Activated CD4-positive, alpha-beta T cell treated with anti-CD3 and anti-CD28 coated beads, Interleukin-2, amount 10 ng/mL, durations not matched to agents 7 days and 5 days (primary cell): Measurements from ENCODE around the gene CDON. TPM values are rescaled to one million over a fixed set of nuclear protein-coding genes. Genes with fewer than 3 reads are reported as not detected.
"Not testable (repeated sequence)": the region's sequence is repeated elsewhere in the genome, so short reads cannot be mapped to it uniquely, and the experiment has no call there.

ENCODE experiments used
- CTCF ChIA-PET: fragments of 350-600 bp; sonication (Branson Sonifier 250); formaldehyde crosslinking; loops from one replicate; lab custom pipeline; 2021; ENCODE audit warnings: antibody characterized with exemption; lab: Charles Lee
- POLR2A ChIA-PET: fragments of 350-600 bp; sonication (Branson Sonifier 250); formaldehyde crosslinking; loops from one replicate; lab custom pipeline; 2021; ENCODE audit warnings: antibody characterized with exemption; lab: Charles Lee
- DNase-seq: peaks from one replicate; pipeline ENCODE4 v3.0.0-alpha.2; 2020
- H3K27ac Mint-ChIP-seq: one replicate; pipeline ENCODE4 v1.8.0; 2021; ENCODE audit warnings: mild to moderate bottlenecking, moderate library complexity, mixed read lengths
- H3K27me3 Mint-ChIP-seq: one replicate; pipeline ENCODE4 v1.8.0; 2021; ENCODE audit warnings: mixed read lengths
- H3K36me3 Mint-ChIP-seq: one replicate; pipeline ENCODE4 v1.8.0; 2021; ENCODE audit warnings: low read depth, mixed read lengths
- H3K4me1 Mint-ChIP-seq: one replicate; pipeline ENCODE4 v1.8.0; 2021; ENCODE audit warnings: mixed read lengths
- H3K4me3 Mint-ChIP-seq: one replicate; pipeline ENCODE4 v1.8.0; 2021; ENCODE audit warnings: mild to moderate bottlenecking, moderate library complexity, mixed read lengths
- H3K9me3 Mint-ChIP-seq: one replicate; pipeline ENCODE4 v1.8.0; 2021; ENCODE audit warnings: mixed read lengths
- total RNA-seq, 2 experiments: library from RNA; stranded (reverse); gene quantifications; one replicate each; pipeline ENCODE4 v1.2.3, GENCODE V29; 2021

CDON gene
- total RNA-seq, 2 experiments from 2014 or later, result 2.6 to 3.4 TPM

GRCh38 chr11:125995313-125995712, 67.4 kb downstream of the CDON start:
- Mint-ChIP-seq H3K27me3 (no peaks in the 10 kb centered on the region), H3K27ac (no peak overlapping the region), H3K4me3 (no peak overlapping the region), H3K36me3 (no peaks in the 10 kb centered on the region), H3K9me3 (no peaks in the 10 kb centered on the region), H3K4me1 (no peaks in the 10 kb centered on the region)
- no peak for DNase-seq
- ChIA-PET POLR2A (no interaction called here), CTCF (no interaction called here)

- H3K27ac Mint-ChIP-seq, result no peak overlapping the region
- no peak for DNase-seq
- POLR2A ChIA-PET, result no interaction called here
- no peak overlapping the region for H3K4me3 Mint-ChIP-seq
- no peaks in the 10 kb centered on the region for H3K9me3 Mint-ChIP-seq
- no peaks in the 10 kb centered on the region for H3K27me3 Mint-ChIP-seq
- CTCF ChIA-PET, result no interaction called here
- no peaks in the 10 kb centered on the region for H3K36me3 Mint-ChIP-seq
- H3K4me1 Mint-ChIP-seq, result no peaks in the 10 kb centered on the region
Observed at GRCh38 chr11:125994509-125994908, 68.2 kb downstream of the CDON start.

GRCh38 chr11:125992893-125993292, 69.8 kb downstream of the CDON start:
- Mint-ChIP-seq H3K27me3 (no peaks in the 10 kb centered on the region), H3K36me3 (no peaks in the 10 kb centered on the region), H3K4me3 (no peak overlapping the region), H3K4me1 (no peaks in the 10 kb centered on the region), H3K9me3 (no peaks in the 10 kb centered on the region), H3K27ac (no peak overlapping the region)
- no peak for DNase-seq
- ChIA-PET CTCF (no interaction called here), POLR2A (no interaction called here)

GRCh38 chr11:125990244-125990643, 72.4 kb downstream of the CDON start:
- H3K9me3 Mint-ChIP-seq, result no peaks in the 10 kb centered on the region

DNA sequence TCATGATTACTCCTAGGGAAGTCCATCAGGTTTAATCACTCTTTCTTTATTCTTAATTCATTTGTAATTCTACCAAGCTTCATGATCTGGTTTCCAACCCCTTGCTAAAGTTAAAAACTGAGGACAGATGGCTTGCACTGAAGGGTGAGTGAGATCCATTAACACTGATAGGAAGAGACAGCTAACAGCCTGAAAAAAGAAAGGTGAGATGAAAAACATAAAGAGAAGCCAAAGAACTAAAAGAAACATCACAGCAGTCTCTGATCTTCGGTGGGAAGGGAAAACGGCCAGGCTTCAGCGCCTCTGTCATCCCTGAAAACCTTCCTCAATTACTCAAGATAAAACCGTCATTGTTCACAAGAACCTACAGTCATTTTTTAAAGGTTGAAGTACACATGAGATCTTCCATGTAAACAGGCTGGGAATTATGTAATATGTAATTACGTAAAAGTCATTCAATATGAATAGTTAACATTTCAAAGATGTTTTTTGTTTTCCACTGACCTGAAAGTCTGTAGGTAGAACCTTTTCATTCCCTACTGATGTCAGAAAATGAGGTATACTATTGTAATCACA, 75.5 kb downstream of the CDON start:
- Mint-ChIP-seq H3K36me3 (no peaks in the 10 kb centered on the region), H3K9me3 (no peaks in the 10 kb centered on the region), H3K4me1 (no peaks in the 10 kb centered on the region), H3K27me3 (no peaks in the 10 kb centered on the region), H3K27ac (no peak overlapping the region), H3K4me3 (no peak overlapping the region)
- ChIA-PET CTCF (interaction anchor here (0.6 to 0.7 kb wide), 3 partner anchors 19 to 709 kb away, joined by 3 read pairs; no protein-coding TSS in a partner anchor), POLR2A (interaction anchor here (0.6 kb wide), 1 partner anchor 101 kb away, joined by 4 read pairs; no protein-coding TSS in a partner anchor)
- no peak for DNase-seq

More at GRCh38 chr11:125990244-125990643, 72.4 kb downstream of the CDON start:
- ChIA-PET POLR2A (no interaction called here), CTCF (no interaction called here)
- H3K4me1 Mint-ChIP-seq, result no peaks in the 10 kb centered on the region
- H3K4me3 Mint-ChIP-seq, result no peak overlapping the region
- H3K27ac Mint-ChIP-seq, result no peak overlapping the region
- DNase-seq, result no peak
- no peaks in the 10 kb centered on the region for H3K36me3 Mint-ChIP-seq
- H3K27me3 Mint-ChIP-seq, result no peaks in the 10 kb centered on the region

GRCh38 chr11:125985956-125986355, 76.7 kb downstream of the CDON start:
- H3K4me1 Mint-ChIP-seq, POLR2A ChIA-PET, CTCF ChIA-PET, H3K27me3 Mint-ChIP-seq, H3K4me3 Mint-ChIP-seq, H3K36me3 Mint-ChIP-seq, H3K27ac Mint-ChIP-seq, H3K9me3 Mint-ChIP-seq, DNase-seq: not testable (repeated sequence)

- no peak overlapping the region for H3K27ac Mint-ChIP-seq
- ChIA-PET CTCF (interaction anchor here (1.2 kb wide), 1 partner anchor 14 kb away, joined by 3 read pairs; no protein-coding TSS in a partner anchor), POLR2A (no interaction called here)
- H3K4me1 Mint-ChIP-seq, result peaks cover 1% of the 10 kb centered on the region
- no peaks in the 10 kb centered on the region for H3K9me3 Mint-ChIP-seq
- H3K27me3 Mint-ChIP-seq, result no peaks in the 10 kb centered on the region
- no peaks in the 10 kb centered on the region for H3K36me3 Mint-ChIP-seq
- no peak for DNase-seq
- H3K4me3 Mint-ChIP-seq, result no peak overlapping the region
Observed at GRCh38 chr11:125982348-125982730, 80.3 kb downstream of the CDON start.

DNA sequence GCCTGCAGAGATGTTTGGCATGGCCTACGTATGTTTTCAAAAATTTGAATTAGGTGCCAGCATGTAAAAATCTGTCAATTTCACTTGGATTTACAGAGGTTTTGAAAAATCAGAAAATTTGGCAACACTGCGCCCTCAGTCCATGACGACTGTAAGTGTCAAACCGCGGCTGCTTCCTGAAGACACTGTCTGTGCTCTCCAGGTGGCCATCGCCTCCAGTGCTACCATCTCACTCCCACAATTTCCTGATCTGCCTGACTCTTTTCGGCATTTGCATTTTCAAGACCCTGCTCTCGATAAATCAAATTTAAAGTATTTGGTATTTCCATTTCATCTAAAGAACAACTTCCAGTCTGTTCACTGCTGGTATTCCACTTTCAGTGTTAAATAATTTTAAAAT, 82.2 kb downstream of the CDON start:
- ChIA-PET CTCF (no interaction called here), POLR2A (no interaction called here)
- no peaks in the 10 kb centered on the region for H3K9me3 Mint-ChIP-seq

DNA sequence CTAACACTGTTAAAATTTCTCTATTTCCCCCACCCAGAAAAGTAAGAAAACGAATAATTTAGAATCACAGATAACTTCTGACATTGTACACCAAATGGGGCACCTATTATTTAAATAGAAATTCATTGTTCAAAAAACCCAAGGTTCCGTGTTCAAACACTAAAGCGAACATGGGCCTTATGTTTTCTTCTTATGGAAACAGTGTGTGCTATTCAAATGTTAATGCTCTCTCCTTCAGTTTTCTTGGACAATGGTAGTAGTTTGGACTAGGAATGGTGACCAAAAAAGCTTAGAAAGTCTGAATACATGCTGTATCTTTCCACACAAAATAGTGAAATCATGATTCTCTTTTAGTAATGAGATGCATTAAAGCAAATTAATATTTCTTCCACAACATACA, 83.2 kb downstream of the CDON start:
- Mint-ChIP-seq H3K27ac (no peak overlapping the region), H3K36me3 (no peaks in the 10 kb centered on the region), H3K27me3 (no peaks in the 10 kb centered on the region), H3K4me1 (peaks cover 1% of the 10 kb centered on the region), H3K9me3 (no peaks in the 10 kb centered on the region), H3K4me3 (no peak overlapping the region)
- CTCF ChIA-PET, result no interaction called here
- POLR2A ChIA-PET, result no interaction called here
- no peak for DNase-seq

More for the DNA sequence above, 82.2 kb downstream of the CDON start:
- DNase-seq, result no peak
- no peaks in the 10 kb centered on the region for H3K27me3 Mint-ChIP-seq
- H3K4me3 Mint-ChIP-seq, result no peak overlapping the region
- H3K36me3 Mint-ChIP-seq, result no peaks in the 10 kb centered on the region
- no peak overlapping the region for H3K27ac Mint-ChIP-seq
- peaks cover 1% of the 10 kb centered on the region for H3K4me1 Mint-ChIP-seq

DNA sequence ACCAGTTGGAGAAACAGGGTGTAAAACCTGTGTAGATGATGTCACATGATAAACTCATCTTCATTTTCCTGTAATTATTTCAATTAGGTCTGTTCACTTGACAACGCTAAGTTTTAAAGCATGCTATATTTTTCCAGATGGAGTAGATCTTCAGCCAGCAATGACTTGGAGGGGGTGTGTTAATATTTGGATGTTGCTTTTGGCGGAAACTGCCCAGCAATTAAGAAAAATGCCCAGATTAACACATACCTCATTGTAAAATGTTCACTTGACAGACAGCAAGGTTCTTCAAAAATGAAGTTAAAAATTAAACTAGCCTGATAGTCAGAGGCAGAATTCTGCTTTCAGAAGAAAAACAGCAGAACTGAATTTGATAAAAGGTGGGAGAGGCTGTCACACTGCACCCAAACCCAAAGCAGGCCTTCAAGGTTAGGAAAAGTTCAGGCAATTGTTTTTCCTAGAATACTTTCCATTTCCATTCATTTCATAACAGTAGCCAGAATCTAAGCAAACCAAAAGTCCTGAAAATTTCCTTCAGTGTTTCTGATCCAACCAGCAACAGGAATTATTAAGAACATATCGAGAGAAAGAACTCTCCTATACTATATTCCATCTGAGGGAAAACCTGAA, 83.8 kb downstream of the CDON start:
- ChIA-PET POLR2A (no interaction called here), CTCF (no interaction called here)
- no peak overlapping the region for H3K4me3 Mint-ChIP-seq
- no peak for DNase-seq
- H3K4me1 Mint-ChIP-seq, result peaks cover 1% of the 10 kb centered on the region
- H3K9me3 Mint-ChIP-seq, result no peaks in the 10 kb centered on the region
- H3K27ac Mint-ChIP-seq, result no peak overlapping the region
- no peaks in the 10 kb centered on the region for H3K36me3 Mint-ChIP-seq
- H3K27me3 Mint-ChIP-seq, result no peaks in the 10 kb centered on the region

DNA sequence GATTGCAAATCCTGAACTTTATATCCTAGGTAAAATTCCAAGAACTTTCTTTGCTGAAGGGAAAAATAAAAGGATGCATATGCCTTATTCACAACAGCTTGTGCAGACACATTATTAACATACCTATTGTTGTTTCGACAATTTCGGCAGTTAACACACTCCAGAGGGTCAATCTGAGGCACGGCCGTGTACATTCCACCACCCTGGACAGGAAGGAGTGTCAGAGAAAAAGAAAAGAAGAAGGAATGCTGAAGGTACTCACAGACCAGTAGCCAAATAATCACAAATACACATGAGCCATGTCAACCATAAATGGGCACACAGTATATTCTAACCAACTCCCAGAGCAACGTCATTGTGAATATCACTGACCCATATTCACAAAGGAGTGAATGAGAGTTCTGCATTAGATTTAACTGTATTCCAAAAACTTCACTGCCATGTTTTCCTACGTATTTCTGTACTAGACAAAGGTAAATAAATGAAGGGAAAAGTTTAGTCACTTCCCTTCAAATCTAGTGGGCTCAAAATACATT, 84.4 kb downstream of the CDON start:
- H3K36me3 Mint-ChIP-seq, result no peaks in the 10 kb centered on the region
- POLR2A ChIA-PET, result no interaction called here

DNA sequence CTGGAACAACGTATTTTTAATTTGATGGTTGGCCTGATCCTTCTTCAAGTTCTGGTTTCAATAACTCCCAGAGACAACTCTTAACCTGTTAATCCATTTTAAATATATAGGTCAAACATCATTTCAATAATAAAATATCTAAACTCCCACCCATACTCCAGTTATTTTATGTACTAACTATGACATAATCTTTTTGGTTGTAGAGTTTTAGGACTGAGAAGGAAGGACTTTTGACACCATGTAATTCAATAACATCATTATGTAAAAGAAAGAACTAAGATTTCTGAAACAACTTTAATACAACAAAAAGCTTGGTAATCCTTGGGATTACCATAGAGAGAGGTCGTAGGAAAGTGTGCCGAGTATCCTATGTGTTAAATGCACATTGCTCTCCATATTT, 85.3 kb downstream of the CDON start:
- no peaks in the 10 kb centered on the region for H3K36me3 Mint-ChIP-seq
- no peak overlapping the region for H3K4me3 Mint-ChIP-seq
- H3K4me1 Mint-ChIP-seq, result peaks cover 1% of the 10 kb centered on the region
- CTCF ChIA-PET, result no interaction called here
- no peak overlapping the region for H3K27ac Mint-ChIP-seq
- no peaks in the 10 kb centered on the region for H3K9me3 Mint-ChIP-seq
- no peak for DNase-seq
- H3K27me3 Mint-ChIP-seq, result no peaks in the 10 kb centered on the region
- POLR2A ChIA-PET, result interaction anchor here (0.6 kb wide), 1 partner anchor 28 kb away, joined by 4 read pairs; no protein-coding TSS in a partner anchor

More for the DNA sequence above, 84.4 kb downstream of the CDON start:
- H3K4me1 Mint-ChIP-seq, result peaks cover 1% of the 10 kb centered on the region
- CTCF ChIA-PET, result no interaction called here
- H3K27ac Mint-ChIP-seq, result no peak overlapping the region
- no peak for DNase-seq
- H3K9me3 Mint-ChIP-seq, result no peaks in the 10 kb centered on the region
- H3K27me3 Mint-ChIP-seq, result no peaks in the 10 kb centered on the region
- no peak overlapping the region for H3K4me3 Mint-ChIP-seq

DNA sequence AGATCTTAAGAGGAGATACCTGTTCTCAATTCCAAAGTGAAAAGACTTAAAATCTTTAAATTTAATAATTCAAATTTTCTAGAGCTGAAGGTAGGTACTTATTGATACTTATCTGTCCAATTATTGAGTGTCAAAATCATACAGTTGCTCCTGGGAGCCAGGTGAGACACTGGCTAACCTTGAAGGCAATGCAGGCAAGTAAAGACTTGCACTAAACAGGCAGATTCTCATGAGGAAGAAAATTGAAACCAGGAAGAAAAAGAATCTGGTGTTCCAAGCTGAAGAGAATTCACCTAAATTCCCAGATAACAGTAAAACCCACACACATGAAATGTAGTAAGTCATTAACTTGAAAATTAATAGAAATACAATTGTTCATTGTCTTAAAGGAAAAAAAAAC, 86.5 kb downstream of the CDON start:
- Mint-ChIP-seq H3K27me3 (no peaks in the 10 kb centered on the region), H3K36me3 (no peaks in the 10 kb centered on the region), H3K27ac (no peak overlapping the region), H3K4me3 (no peak overlapping the region), H3K4me1 (peaks cover 1% of the 10 kb centered on the region), H3K9me3 (no peaks in the 10 kb centered on the region)
- ChIA-PET POLR2A (no interaction called here), CTCF (no interaction called here)
- DNase-seq, result no peak
